Activated effector memory CD4-positive, alpha-beta T cell treated with Interleukin-2 at 50 U/mL for 16 hours (primary cell): Measurements from ENCODE around the gene MYH7B.

ENCODE experiments used
- DNase-seq: peaks from one replicate; pipeline ENCODE4 v3.0.0-alpha.2; 2020

Gene MYH7B

DNA sequence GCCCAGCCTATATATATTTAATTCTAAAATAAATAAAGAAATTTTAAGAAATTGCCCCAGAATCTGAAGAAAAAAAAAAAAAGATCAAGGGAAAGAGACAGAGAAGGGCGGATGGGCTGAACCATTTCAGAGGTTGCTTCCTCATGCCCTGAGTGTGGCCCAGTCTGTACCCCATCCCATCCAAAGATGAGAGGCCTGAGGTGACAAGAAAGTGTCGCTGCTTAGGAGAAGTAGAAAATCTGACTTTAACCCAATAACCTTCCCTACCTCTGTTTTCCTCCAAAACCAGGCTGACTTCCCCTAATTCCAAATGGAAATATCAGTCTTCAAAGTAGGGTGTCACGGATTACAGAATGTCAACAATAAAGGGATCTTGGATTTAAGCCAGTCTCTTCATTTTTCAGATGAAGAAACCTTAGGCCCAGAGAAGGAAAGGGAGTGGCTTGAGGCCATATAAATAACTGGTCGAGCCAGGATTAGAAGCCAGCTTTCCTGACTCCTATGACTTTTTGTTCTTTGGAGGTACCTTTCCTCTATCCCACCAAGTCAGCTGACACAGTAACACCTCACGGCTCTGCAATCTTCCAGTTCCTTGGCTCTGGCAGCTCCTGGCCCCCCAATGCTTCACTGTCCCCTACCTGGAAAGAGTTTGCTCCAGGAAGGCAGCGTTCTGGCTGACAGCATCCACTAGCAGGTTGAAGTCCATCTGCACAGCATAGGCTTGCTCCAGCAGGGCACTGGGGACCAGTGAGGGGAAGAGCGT is 10.2 kb upstream of the MYH7B start:
- DNase-seq = no peak

DNA sequence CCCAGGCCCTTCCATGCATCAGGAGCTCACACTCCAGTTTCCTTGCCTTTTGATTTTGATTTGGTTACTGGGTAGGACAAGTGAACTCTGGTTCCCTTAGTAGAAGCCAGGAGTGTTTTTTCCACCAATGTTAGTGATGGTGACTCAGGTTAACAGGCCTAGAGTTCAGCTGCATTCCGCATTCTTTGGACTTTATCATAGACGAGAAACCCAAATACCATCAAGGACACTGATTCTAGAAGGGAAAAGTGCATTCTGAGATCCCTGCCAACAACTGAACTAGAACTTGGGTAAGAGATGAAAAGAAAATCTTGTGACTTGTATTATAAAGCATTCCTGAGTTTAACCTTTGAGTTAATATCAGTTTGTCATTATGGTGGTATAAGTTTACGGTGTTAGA is 9.0 kb upstream of the MYH7B start:
- DNase-seq = no peak

DNA sequence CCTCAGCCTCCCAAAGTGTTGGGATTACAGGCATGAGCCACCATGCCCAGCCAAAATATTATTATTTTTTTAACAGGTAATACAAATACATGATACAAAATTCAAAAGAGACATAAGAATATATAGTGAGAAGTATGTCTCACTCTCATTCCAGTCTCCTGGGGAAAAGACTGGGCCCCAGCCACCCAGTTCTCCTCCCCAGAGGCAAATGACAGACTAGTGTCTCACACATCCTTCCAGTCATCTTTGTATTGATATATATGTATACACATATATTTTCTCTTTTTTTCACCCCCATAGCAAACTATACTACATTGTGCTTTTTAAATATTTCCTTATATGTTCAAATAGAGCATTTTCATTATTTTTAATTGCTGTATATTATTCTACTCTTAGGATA is 8.3 kb upstream of the MYH7B start:
- no peak for DNase-seq

DNA sequence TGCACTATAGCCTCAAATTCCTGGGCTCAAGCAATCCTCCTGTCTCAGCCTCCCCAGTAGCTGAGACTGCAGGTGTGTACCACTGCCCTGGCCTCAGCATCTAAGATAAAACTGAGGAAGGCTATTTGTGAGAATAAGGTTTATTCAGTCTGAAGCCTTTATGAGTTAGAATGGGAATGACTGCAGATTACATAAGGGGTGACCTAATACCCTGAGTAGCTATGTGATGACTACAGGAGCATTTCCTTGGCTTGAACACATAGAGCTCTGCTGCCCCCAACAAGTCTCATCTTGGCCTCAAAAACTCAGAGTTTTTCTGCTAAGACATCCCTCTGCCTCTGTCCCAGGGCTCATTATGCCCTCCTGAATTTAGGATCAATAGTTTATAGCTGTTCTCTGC is 7.6 kb upstream of the MYH7B start:
- no peak for DNase-seq

- DNase-seq = no peak
These were observed 6.5 kb upstream of the MYH7B start for GRCh38 chr20:34949120-34949519.

GRCh38 chr20:34951252-34951651 is 4.4 kb upstream of the MYH7B start:
- no peak for DNase-seq

- no peak for DNase-seq
These were observed 4.0 kb upstream of the MYH7B start for GRCh38 chr20:34951652-34952051.

- DNase-seq = no peak
These were observed 3.0 kb upstream of the MYH7B start for GRCh38 chr20:34952671-34953070.

GRCh38 chr20:34953960-34954359 is 1.7 kb upstream of the MYH7B start:
- DNase-seq = no peak

DNA sequence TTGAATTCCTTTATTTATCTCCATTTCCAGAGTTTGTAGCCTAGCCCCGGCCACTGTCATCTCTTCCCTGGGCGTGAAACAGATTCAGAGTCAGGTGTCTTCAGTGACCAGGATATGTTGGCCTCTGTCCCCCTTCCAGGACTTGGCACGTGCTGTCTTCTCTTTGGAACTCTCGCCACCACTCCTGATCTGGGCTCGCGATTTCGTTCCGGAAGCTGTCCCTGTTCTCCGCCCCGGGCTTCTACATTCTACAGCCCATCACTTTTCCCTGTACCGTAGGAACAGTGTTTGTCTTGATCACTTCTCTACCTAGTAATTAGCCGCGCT is 801 bp upstream of the MYH7B start:
- DNase-seq = no peak

- no peak for DNase-seq
These were observed 382 bp downstream of the MYH7B start for GRCh38 chr20:34956041-34956458.

DNA sequence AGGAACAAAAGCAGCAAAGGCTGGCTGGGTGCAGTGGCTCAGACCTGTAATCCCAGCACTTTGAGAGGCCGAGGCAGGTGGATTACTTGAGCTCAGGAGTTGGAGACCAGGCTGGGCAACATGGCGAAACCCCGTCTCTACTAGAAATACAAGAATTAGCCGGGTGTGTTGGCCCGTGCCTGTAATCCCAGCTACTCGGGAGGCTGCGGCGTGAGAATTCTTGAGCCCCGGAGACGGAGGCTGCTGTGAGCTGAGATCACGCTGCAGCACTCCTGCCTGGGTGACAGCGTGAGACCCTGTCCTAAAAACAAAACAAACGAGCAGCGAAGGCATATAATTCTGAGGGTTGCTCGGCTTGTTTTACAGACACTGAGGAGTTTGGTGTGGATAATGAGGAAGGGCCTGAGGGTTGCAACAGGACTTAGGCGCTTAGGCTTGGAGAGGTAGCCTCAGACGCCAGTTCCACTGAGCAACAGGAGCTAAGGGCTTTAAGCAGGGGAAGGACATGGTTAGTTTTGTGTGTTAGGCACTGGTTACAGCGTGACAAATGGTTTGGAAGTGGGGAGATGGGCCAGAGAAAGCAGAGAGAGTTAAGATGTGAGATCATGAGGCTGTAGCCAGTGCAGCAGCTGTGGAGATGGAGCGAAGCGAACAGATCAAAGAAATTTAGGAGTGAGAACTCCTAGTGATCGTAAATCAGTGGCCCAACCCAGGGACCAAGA is 1.2 kb downstream of the MYH7B start:
- DNase-seq = no peak

- no peak for DNase-seq
These were observed 8.8 kb downstream of the MYH7B start for GRCh38 chr20:34964486-34964885.

- no peak for DNase-seq
These were observed 9.4 kb downstream of the MYH7B start for GRCh38 chr20:34965051-34965450.

- DNase-seq = no peak
These were observed 11.8 kb downstream of the MYH7B start for GRCh38 chr20:34967421-34967820.

GRCh38 chr20:34968042-34968775 is 12.5 kb downstream of the MYH7B start:
- DNase-seq = no peak

- no peak for DNase-seq
These were observed 14.6 kb downstream of the MYH7B start for GRCh38 chr20:34970193-34970840.

DNA sequence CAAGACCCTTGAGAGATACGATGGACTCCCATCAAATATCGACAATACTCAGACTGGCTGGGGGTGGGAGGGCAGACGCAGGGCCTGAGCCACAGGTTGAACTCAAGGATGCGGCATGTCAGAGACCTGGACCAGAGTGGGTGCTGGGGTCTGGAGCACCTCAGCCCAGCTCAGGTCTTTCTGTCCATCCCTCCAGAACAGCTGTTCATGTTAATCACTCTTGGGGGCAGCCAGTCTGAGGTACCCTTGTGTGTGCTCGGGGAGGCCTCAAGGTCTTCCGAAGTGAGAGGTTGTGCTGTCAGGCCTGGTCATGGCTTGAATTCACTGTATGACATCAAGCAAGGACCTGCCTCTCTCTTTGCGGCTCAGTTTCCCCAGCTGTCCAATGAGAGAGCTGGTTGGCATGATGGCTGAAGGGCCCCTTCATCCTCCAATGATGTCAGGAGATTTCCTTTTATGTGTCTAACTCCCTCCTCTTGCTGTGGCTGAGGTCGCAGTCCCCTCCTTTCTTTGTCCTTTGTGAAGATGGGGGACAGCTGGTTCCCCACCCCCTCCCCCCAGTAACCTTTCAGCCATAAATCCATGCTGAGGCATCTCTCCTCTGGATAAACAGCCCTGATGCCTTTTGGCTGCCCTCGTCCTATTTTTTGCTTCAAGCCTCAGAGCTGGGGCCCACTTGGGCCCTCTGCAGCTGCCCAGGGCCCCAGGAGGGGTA is 15.3 kb downstream of the MYH7B start:
- no peak for DNase-seq

DNA sequence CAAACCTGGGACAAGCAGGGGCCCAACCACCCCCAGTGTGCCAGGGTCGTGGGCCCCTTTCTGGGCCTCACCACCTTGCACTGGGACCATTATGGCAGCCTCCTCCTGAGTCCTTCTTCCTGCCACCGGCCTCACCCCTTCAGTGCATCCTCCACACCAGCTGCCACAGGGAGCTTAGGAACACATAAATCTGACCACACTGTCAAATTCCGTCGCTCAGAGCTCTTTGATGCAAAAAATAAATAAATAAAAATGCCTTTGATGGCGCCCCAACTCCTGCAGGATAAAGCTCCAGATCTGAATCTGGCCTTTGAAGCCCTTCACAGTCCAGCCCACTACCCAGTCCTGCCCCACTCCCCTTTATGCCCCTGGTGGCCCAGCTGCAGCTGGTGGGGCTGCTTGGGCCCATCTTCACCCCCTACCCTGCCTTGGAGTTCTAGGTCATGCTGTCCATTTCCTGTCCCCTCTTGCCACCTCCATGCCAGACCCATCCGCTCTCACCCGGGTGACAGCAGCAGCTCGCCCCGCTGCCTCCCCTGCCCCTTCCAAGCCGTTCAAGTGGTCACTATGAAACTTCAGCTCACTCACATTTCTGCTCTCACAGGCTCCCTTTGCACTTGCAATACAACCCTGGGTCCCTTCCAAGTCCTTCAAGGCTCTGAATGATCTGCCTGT is 16.0 kb downstream of the MYH7B start:
- DNase-seq = no peak

DNA sequence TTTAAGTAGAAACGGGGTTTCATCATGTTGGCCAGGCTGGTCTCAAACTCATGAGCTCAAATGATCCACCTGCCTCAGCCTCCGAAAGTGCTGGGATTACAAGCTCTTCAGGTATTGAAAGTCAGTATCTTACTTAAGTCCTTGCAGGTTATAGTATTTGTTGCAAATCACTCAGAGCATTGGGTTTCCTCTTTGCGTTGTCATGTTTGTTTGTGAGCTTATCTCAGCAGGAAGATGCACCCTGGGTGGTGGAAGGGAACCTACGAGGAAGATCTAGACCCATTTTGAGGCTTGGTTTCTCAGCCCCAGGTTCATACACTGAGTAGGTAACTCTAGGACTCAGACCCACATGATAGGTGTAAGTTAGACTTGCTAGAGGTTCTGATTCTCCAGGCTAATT is 18.6 kb downstream of the MYH7B start:
- DNase-seq = no peak

- no peak for DNase-seq
These were observed 20.6 kb downstream of the MYH7B start for GRCh38 chr20:34976286-34976685.

- no peak for DNase-seq
These were observed 21.9 kb downstream of the MYH7B start for GRCh38 chr20:34977365-34978091.
